HL-60 (cell line): ENCODE data around the gene AWAT2.

Experiments used
- POLR2AphosphoS5 ChIP-seq: IDR thresholded peaks from 2 replicates; pipeline ENCODE4 v1.6.1; 2012; ENCODE audit warnings: low read depth
- SPI1 ChIP-seq: IDR thresholded peaks from 2 replicates; pipeline ENCODE4 v1.6.1; 2012; ENCODE audit warnings: low read depth, mild to moderate bottlenecking, borderline replicate concordance
- TF ChIP-seq, protein P1 (sequence below): IDR thresholded peaks from one replicate; pipeline ENCODE4 v1.5.1; 2011; ENCODE audit warnings: low read length, control low read depth, inconsistent platforms; ENCODE audit not compliant: insufficient read depth
- TF ChIP-seq, protein P2 (sequence below): IDR thresholded peaks from 2 replicates; pipeline ENCODE4 v1.6.1; 2012; ENCODE audit warnings: low read depth; ENCODE audit not compliant: insufficient replicate concordance

DNA sequence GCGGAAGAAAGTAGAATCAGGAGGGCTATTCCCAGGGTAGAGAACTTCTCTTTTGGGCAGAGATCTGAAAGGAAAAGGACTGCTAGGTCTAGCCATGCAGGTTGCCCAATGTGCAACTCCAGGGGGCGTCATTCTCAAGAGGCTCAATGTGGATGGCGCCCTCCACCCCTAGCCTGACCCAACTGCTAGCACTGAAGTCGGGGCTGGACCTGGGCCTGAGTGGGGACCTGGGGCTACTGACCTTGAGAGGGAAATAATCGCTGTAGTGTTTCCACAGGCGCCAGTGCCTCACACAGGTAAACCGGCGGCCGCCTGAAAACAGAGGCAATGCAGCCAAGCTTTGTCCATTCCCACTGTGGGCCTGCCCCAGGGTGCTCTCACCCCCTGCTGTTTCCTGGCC, 6.1 kb downstream of the AWAT2 start:
- TF ChIP-seq, protein P1, sequence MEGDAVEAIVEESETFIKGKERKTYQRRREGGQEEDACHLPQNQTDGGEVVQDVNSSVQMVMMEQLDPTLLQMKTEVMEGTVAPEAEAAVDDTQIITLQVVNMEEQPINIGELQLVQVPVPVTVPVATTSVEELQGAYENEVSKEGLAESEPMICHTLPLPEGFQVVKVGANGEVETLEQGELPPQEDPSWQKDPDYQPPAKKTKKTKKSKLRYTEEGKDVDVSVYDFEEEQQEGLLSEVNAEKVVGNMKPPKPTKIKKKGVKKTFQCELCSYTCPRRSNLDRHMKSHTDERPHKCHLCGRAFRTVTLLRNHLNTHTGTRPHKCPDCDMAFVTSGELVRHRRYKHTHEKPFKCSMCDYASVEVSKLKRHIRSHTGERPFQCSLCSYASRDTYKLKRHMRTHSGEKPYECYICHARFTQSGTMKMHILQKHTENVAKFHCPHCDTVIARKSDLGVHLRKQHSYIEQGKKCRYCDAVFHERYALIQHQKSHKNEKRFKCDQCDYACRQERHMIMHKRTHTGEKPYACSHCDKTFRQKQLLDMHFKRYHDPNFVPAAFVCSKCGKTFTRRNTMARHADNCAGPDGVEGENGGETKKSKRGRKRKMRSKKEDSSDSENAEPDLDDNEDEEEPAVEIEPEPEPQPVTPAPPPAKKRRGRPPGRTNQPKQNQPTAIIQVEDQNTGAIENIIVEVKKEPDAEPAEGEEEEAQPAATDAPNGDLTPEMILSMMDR, result no peak
- TF ChIP-seq, protein P2, sequence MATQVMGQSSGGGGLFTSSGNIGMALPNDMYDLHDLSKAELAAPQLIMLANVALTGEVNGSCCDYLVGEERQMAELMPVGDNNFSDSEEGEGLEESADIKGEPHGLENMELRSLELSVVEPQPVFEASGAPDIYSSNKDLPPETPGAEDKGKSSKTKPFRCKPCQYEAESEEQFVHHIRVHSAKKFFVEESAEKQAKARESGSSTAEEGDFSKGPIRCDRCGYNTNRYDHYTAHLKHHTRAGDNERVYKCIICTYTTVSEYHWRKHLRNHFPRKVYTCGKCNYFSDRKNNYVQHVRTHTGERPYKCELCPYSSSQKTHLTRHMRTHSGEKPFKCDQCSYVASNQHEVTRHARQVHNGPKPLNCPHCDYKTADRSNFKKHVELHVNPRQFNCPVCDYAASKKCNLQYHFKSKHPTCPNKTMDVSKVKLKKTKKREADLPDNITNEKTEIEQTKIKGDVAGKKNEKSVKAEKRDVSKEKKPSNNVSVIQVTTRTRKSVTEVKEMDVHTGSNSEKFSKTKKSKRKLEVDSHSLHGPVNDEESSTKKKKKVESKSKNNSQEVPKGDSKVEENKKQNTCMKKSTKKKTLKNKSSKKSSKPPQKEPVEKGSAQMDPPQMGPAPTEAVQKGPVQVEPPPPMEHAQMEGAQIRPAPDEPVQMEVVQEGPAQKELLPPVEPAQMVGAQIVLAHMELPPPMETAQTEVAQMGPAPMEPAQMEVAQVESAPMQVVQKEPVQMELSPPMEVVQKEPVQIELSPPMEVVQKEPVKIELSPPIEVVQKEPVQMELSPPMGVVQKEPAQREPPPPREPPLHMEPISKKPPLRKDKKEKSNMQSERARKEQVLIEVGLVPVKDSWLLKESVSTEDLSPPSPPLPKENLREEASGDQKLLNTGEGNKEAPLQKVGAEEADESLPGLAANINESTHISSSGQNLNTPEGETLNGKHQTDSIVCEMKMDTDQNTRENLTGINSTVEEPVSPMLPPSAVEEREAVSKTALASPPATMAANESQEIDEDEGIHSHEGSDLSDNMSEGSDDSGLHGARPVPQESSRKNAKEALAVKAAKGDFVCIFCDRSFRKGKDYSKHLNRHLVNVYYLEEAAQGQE, result no peak
- no peak for TF ChIP-seq SPI1
- no peak for TF ChIP-seq POLR2AphosphoS5
